Common myeloid progenitor, CD34-positive (primary cell): Measurements from ENCODE around the gene TIMM10B.

Source experiments
- CTCF ChIA-PET: fragments of 350-600 bp; sonication (Branson Sonifier 250); formaldehyde crosslinking; loops from one replicate; lab custom pipeline; 2021; ENCODE audit warnings: antibody characterized with exemption; lab: Charles Lee
- POLR2A ChIA-PET: fragments of 350-600 bp; sonication (Branson Sonifier 250); formaldehyde crosslinking; loops from one replicate; lab custom pipeline; 2021; ENCODE audit warnings: antibody characterized with exemption; lab: Charles Lee
- DNase-seq, 3 donors: peaks; one replicate each; pipeline versions ENCODE4 v3.0.0 to v3.0.0-alpha.2; 2013
- H3K27ac ChIP-seq, 2 experiments: 1 replicate in 1 of 2; 2 replicates in 1 of 2; pipeline ENCODE4 v1.7.0; 2013; ENCODE audit warnings: inconsistent platforms in 2 of 2, low read length in 2 of 2, mild to moderate bottlenecking in 2 of 2, low read depth in 1 of 2, moderate library complexity in 1 of 2; ENCODE audit not compliant: severe bottlenecking in 2 of 2, insufficient read depth in 1 of 2, poor library complexity in 1 of 2
- H3K27me3 ChIP-seq, 5 experiments: replicated peaks in 2 of 5; 1 replicate in 3 of 5; 2 replicates in 2 of 5; pipeline versions ENCODE4 v1.6.1 to v1.7.0; 2013; ENCODE audit warnings: low read length in 4 of 5, mild to moderate bottlenecking in 2 of 5, moderate library complexity in 2 of 5, inconsistent platforms in 1 of 5; ENCODE audit not compliant: insufficient read depth in 5 of 5, control insufficient read depth in 4 of 5
- H3K36me3 ChIP-seq, 4 experiments: 1 replicate in 2 of 4; 2 replicates in 2 of 4; pipeline versions ENCODE4 v1.6.1 to v1.7.0; 2013; ENCODE audit warnings: low read length in 3 of 4, control low read depth in 1 of 4, mild to moderate bottlenecking in 1 of 4; ENCODE audit not compliant: control insufficient read depth in 4 of 4, insufficient read depth in 4 of 4
- H3K4me1 ChIP-seq, 4 experiments: 1 replicate in 3 of 4; 2 replicates in 1 of 4; pipeline versions ENCODE4 v1.6.1 to v1.7.1; 2013; ENCODE audit warnings: low read length in 3 of 4, mild to moderate bottlenecking in 3 of 4, control low read depth in 1 of 4, inconsistent platforms in 1 of 4, moderate library complexity in 1 of 4; ENCODE audit not compliant: control insufficient read depth in 4 of 4, insufficient read depth in 4 of 4; ENCODE audit errors: control extremely low read depth in 1 of 4
- H3K4me3 ChIP-seq, 7 experiments: 1 replicate in 4 of 7; 2 replicates in 3 of 7; pipeline versions ENCODE4 v1.5.1 to v1.7.0; 2013; ENCODE audit warnings: mild to moderate bottlenecking in 7 of 7, low read length in 6 of 7, moderate library complexity in 6 of 7, inconsistent platforms in 2 of 7, low read depth in 2 of 7, control low read depth in 1 of 7; ENCODE audit not compliant: insufficient read depth in 4 of 7, control insufficient read depth in 1 of 7; ENCODE audit errors: extremely low read depth in 1 of 7
- H3K9me3 ChIP-seq, 5 experiments: 1 replicate in 4 of 5; 2 replicates in 1 of 5; pipeline versions ENCODE4 v1.6.1 to v1.7.1; 2013; ENCODE audit warnings: low read length in 4 of 5, mild to moderate bottlenecking in 2 of 5, inconsistent platforms in 1 of 5, low read depth in 1 of 5, moderate library complexity in 1 of 5; ENCODE audit not compliant: control insufficient read depth in 4 of 5, insufficient read depth in 2 of 5; ENCODE audit errors: control extremely low read depth in 1 of 5
- WGBS: methylation state at CpG from one replicate; pipeline ENCODE4 v1.1.5; 2013; ENCODE audit not compliant: insufficient coverage; 5-methylcytosine and 5-hydroxymethylcytosine counted together

Gene TIMM10B

DNA sequence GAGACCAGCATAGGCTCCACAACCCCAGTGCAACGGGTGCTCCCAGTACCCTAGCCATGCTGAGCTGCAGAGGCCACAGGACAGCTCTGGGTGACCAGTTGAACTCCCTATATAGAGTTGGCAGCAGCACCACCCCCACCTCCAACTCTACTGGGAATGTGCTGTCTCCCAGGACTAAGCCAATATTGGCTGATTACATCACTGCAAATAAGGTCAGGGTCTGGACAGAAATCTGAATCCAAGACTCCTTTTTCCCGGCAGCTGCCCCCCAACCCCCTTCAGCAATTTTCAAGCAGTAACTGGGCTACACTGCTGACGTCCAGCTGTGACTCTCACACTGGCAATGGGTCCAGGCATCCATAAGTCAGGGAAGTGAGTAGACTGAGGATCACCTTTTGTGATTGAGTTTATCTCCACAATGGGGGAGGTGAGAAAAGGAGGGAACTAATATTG, 40.4 kb upstream of the TIMM10B start, which contains the start of gene HPX:
Gene HPX (minus strand): TSS at position 82 of the 453 bp plus-strand sequence. CDS start 24 bp downstream, at position 58.
- H3K36me3 ChIP-seq = no peaks in the 10 kb centered on the region

DNA sequence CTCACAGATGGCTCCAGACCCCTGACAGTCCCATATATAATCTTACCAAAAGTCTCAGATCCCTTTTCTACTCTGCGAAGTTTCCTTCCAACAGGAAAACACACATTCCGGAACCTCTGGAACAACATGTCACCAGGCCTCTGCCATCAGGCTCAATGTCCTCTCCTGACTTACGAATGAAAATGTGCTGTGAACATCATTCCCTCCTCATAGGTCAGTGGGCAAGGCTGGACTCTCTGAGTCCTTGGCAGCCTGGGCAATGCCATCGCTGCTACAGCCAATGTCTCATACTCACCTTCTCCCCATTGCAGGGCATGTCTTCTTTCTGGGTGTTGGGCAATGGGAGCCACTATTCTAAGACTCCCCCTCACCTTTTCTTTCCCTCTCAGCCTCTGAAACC, 38.9 kb upstream of the TIMM10B start:
- POLR2A ChIA-PET = no interaction called here
- no peak overlapping the region for H3K27ac ChIP-seq
- DNase-seq = no peak
- H3K36me3 ChIP-seq = no peaks in the 10 kb centered on the region
- H3K4me3 ChIP-seq = no peak overlapping the region
- WGBS = 86% methylated on average over 4 of the region's 4 CpGs
- peaks cover 0 to 15% (median 10%) of the 10 kb centered on the region in 4 experiments for H3K4me1 ChIP-seq
- CTCF ChIA-PET = interaction anchor here (1.3 to 22.9 kb wide), 11 partner anchors 12 to 260 kb away, joined by 3 to 464 read pairs (median 10); partner anchors contain the start of genes APBB1, SMPD1 and TRIM3
- H3K27me3 ChIP-seq = no peaks in the 10 kb centered on the region
- H3K9me3 ChIP-seq = no peaks in the 10 kb centered on the region

More for the DNA sequence above, 40.4 kb upstream of the TIMM10B start, which contains the start of gene HPX:
- H3K27ac ChIP-seq = no peak within 1 kb of the TSS
- POLR2A ChIA-PET = no interaction called here
- H3K4me1 ChIP-seq = peaks cover 0 to 15% (median 10%) of the 10 kb centered on the region in 4 experiments
- peaks cover 0 to 3% (median 0%) of the 10 kb centered on the region in 5 experiments for H3K27me3 ChIP-seq
- WGBS = 82% methylated on average over 2 of the region's 3 CpGs
- no peak within 1 kb of the TSS for H3K4me3 ChIP-seq
- CTCF ChIA-PET = interaction anchor here (1.1 to 22.9 kb wide), 12 partner anchors 10 to 67 kb away, joined by 3 to 464 read pairs (median 6); partner anchors contain the start of genes APBB1, ARFIP2, SMPD1 and TIMM10B
- DNase-seq = no peak
- no peaks in the 10 kb centered on the region for H3K9me3 ChIP-seq

DNA sequence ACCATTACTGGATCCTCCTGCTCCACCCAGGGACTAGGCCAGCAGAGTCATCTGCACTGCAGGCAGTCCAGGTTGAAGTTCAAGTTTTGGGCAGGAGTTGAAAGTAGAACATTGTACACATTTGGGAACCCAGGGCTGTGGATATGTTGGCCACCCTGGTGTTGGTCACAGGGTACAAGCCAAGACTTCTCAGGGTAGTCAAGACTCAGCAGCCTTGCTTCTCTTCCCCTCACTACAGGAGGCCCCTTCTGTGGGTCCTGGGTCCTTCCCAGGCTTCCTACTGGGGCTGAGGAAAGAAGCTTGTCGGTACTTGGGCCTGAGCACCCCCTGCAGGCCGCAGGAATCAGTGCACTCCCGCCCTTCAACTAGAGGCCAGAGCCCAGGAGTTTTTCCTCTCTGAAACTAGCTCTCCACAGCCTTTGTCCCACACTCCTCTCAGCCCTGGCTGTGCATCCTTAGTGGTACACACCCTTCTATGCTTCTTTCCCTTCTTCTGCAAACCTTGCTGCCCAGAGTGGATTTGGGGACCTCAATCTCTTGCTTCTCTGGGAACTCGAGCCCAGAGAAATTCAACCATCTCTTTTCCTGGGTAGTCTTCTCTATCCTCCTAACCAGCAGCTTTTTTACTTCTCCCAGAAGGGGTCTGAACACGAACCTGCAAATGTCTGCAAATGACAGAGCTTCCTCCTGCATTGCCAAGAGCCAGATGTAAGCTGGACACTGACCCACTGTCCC, 37.9 kb upstream of the TIMM10B start:
- peak; percentile 50 to 68 (median 60) for DNase-seq
- CTCF ChIA-PET = interaction anchor here (0.7 to 22.9 kb wide), 26 partner anchors 9 to 259 kb away, joined by 3 to 464 read pairs (median 6); partner anchors contain the start of genes APBB1, ARFIP2, SMPD1 and TIMM10B
- WGBS = 29% methylated on average over 4 of the region's 5 CpGs
- no peaks in the 10 kb centered on the region for H3K27me3 ChIP-seq
- POLR2A ChIA-PET = interaction anchor here (0.5 to 1.2 kb wide), 2 partner anchors 24 to 64 kb away, joined by 4 to 9 read pairs; no protein-coding TSS in a partner anchor
- no peaks in the 10 kb centered on the region for H3K36me3 ChIP-seq
- H3K4me3 ChIP-seq = no peak overlapping the region
- H3K9me3 ChIP-seq = no peaks in the 10 kb centered on the region
- H3K27ac ChIP-seq = no peak overlapping the region
- peaks cover 0 to 5% (median under 1%) of the 10 kb centered on the region in 4 experiments for H3K4me1 ChIP-seq

DNA sequence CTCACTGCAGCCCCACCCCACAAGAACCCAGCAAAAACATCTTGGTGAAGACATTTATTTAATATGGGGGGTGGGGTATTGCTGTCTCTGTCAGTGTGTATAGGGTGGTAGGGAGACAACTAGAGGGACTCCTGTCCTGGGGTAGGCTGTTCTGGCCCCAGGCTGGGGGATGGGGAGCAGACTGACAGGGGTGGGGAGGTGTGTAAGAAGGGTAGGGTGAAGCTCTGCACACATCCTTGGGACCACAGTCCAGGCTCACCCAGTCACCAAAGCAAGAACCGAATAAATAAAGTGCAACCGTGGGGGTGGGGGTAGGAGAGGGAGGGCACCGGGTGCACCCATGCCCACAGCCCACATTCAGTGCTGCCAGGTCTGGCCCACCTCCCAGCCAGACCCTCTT, 32.7 kb upstream of the TIMM10B start:
- Histone ChIP-seq H3K4me3 (no peak overlapping the region), H3K9me3 (no peaks in the 10 kb centered on the region), H3K27ac (no peak overlapping the region), H3K36me3 (peaks cover 0 to 30% (median 14%) of the 10 kb centered on the region in 4 experiments), H3K4me1 (no peaks in the 10 kb centered on the region), H3K27me3 (no peaks in the 10 kb centered on the region)
- POLR2A ChIA-PET = no interaction called here
- no CpG with 5 or more reads among the region's 3 CpGs for WGBS
- DNase-seq = no peak
- CTCF ChIA-PET = interaction anchor here (1.0 to 22.9 kb wide), 3 partner anchors 9 to 82 kb away, joined by 3 to 464 read pairs (median 4); partner anchors contain the start of gene SMPD1

DNA sequence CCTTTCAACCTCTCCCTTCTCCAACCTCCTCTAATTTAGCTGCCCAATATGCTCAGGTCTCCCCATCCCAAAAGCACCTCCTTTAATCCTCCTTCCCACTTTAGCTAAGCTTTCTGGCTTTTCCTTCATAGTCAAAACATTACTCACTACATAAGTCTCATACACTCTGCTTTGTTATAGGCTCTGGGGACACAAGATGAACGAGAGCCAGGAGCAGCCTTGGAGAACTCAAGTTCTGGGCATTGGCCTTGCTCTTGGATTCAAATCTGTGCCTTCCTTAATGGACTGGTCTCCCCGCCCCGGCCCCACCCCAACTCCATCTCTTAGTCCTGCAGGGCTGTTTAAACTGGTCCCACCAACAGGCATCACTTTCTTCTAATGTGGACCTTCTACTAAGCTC, 29.1 kb upstream of the TIMM10B start:
- no peak for DNase-seq
- POLR2A ChIA-PET = no interaction called here
- Histone ChIP-seq H3K9me3 (no peaks in the 10 kb centered on the region), H3K36me3 (peaks cover 2 to 57% (median 32%) of the 10 kb centered on the region in 4 experiments), H3K4me1 (no peaks in the 10 kb centered on the region), H3K27me3 (no peaks in the 10 kb centered on the region), H3K4me3 (no peak overlapping the region), H3K27ac (no peak overlapping the region)
- WGBS = 92% methylated on average over 3 of the region's 3 CpGs
- CTCF ChIA-PET = interaction anchor here (0.9 to 2.4 kb wide), 5 partner anchors 8 to 73 kb away, joined by 3 to 15 read pairs (median 6); no protein-coding TSS in a partner anchor

DNA sequence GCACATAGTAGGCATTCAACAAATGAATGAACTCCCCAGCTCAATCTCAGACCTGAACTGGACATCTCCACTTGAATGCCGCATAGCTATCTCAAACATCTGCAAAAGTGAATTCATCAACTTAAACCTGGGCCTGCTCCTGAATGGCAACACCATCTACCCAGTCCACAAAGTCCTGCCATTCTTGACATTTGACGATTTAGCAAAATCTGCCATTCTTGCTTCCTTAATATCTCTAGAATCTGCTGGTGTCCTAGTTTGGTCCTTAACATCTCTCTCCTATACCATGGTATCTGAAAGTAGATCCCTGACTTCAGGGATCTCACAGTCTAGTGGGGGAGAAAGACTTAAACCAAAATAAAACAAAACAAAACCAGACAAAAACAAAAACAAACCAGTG, 28.1 kb upstream of the TIMM10B start:
- no peaks in the 10 kb centered on the region for H3K9me3 ChIP-seq
- no peak overlapping the region for H3K4me3 ChIP-seq
- no peak overlapping the region for H3K27ac ChIP-seq
- WGBS = 93% methylated on average over 2 of the region's 2 CpGs
- ChIA-PET CTCF (interaction anchor here (1.0 to 2.4 kb wide), 5 partner anchors 9 to 74 kb away, joined by 3 to 15 read pairs (median 6); partner anchors contain the start of gene HPX), POLR2A (no interaction called here)
- H3K4me1 ChIP-seq = no peaks in the 10 kb centered on the region
- no peak for DNase-seq
- H3K36me3 ChIP-seq = peaks cover 2 to 67% (median 32%) of the 10 kb centered on the region in 4 experiments
- no peaks in the 10 kb centered on the region for H3K27me3 ChIP-seq
